ENCODE data around the gene TROAP. TPM values are rescaled to one million over a fixed set of nuclear protein-coding genes. Genes with fewer than 3 reads are reported as not detected.
"Not testable (repeated sequence)": the region's sequence is repeated elsewhere in the genome, so short reads cannot be mapped to it uniquely, and the experiment has no call there.

Gene TROAP
- 10.4 TPM for total RNA-seq
- polyA plus RNA-seq, result 0.48 TPM

GRCh38 chr12:49322708-49323523 is at the start of gene TROAP:
TROAP (plus strand) TSS chr12:49323255; CDS start chr12:49323609, 354 bp downstream.
- no peaks in the 10 kb centered on the region for H3K4me1 ChIP-seq (ENCODE audit: insufficient read depth)
- H3K36me3 ChIP-seq (ENCODE audit: insufficient read depth), result no peaks in the 10 kb centered on the region
- DNase-seq (ENCODE audit: extremely low spot score), result peak; percentile 99
- WGBS, result under 1% methylated on average over 65 of the region's 65 CpGs
- no peak within 1 kb of the TSS for H3K27ac ChIP-seq (ENCODE audit: low read depth)
- peak within 1 kb of the TSS; percentile 54 for H3K4me3 ChIP-seq (ENCODE audit: low read depth, low read length)

GRCh38 chr12:49273726-49274395 is 49.2 kb upstream of the TROAP start:
- DNase-seq (ENCODE audit: extremely low spot score), result no peak
- WGBS, result 93% methylated on average over 6 of the region's 6 CpGs

GRCh38 chr12:49274396-49275069 is 48.5 kb upstream of the TROAP start:
- WGBS, result 84% methylated on average over 7 of the region's 7 CpGs
- Histone ChIP-seq H3K4me3 (ENCODE audit: low read depth, low read length) (no peak overlapping the region), H3K36me3 (ENCODE audit: insufficient read depth) (peaks cover 7% of the 10 kb centered on the region), H3K27ac (ENCODE audit: low read depth) (no peak overlapping the region), H3K4me1 (ENCODE audit: insufficient read depth) (no peaks in the 10 kb centered on the region)
- DNase-seq (ENCODE audit: extremely low spot score), result no peak

More at GRCh38 chr12:49273726-49274395, 49.2 kb upstream of the TROAP start:
- H3K27ac ChIP-seq (ENCODE audit: low read depth), result no peak overlapping the region
- no peak overlapping the region for H3K4me3 ChIP-seq (ENCODE audit: low read depth, low read length)
- H3K36me3 ChIP-seq (ENCODE audit: insufficient read depth), result peaks cover 7% of the 10 kb centered on the region
- no peaks in the 10 kb centered on the region for H3K4me1 ChIP-seq (ENCODE audit: insufficient read depth)

GRCh38 chr12:49276304-49277290 is 46.5 kb upstream of the TROAP start:
- Histone ChIP-seq H3K27ac (ENCODE audit: low read depth) (no peak overlapping the region), H3K36me3 (ENCODE audit: insufficient read depth) (peaks cover 2% of the 10 kb centered on the region), H3K4me3 (ENCODE audit: low read depth, low read length) (no peak overlapping the region), H3K4me1 (ENCODE audit: insufficient read depth) (no peaks in the 10 kb centered on the region)
- WGBS, result 79% methylated on average over 13 of the region's 13 CpGs
- DNase-seq (ENCODE audit: extremely low spot score), result no peak

- no peaks in the 10 kb centered on the region for H3K4me1 ChIP-seq (ENCODE audit: insufficient read depth)
- peaks cover 2% of the 10 kb centered on the region for H3K36me3 ChIP-seq (ENCODE audit: insufficient read depth)
- no peak overlapping the region for H3K4me3 ChIP-seq (ENCODE audit: low read depth, low read length)
- H3K27ac ChIP-seq (ENCODE audit: low read depth), result no peak overlapping the region
- 92% methylated on average over 7 of the region's 7 CpGs for WGBS
- DNase-seq (ENCODE audit: extremely low spot score), result no peak
These were observed 45.6 kb upstream of the TROAP start for GRCh38 chr12:49277466-49277865.

GRCh38 chr12:49279706-49280159 is 43.3 kb upstream of the TROAP start:
- no peak for DNase-seq (ENCODE audit: extremely low spot score)
- 58% methylated on average over 7 of the region's 7 CpGs for WGBS
- H3K4me3 ChIP-seq (ENCODE audit: low read depth, low read length), result no peak overlapping the region
- H3K36me3 ChIP-seq (ENCODE audit: insufficient read depth), result no peaks in the 10 kb centered on the region
- no peaks in the 10 kb centered on the region for H3K4me1 ChIP-seq (ENCODE audit: insufficient read depth)
- no peak overlapping the region for H3K27ac ChIP-seq (ENCODE audit: low read depth)

- DNase-seq (ENCODE audit: extremely low spot score); H3K27ac ChIP-seq (ENCODE audit: low read depth); H3K36me3 ChIP-seq (ENCODE audit: insufficient read depth); H3K4me1 ChIP-seq (ENCODE audit: insufficient read depth); H3K4me3 ChIP-seq (ENCODE audit: low read depth, low read length): not testable (repeated sequence)
- WGBS, result 91% methylated on average over 6 of the region's 6 CpGs
These were observed 42.5 kb upstream of the TROAP start for GRCh38 chr12:49280545-49280944.

GRCh38 chr12:49282302-49282701 is 40.8 kb upstream of the TROAP start:
- 78% methylated on average over 5 of the region's 5 CpGs for WGBS

GRCh38 chr12:49282740-49283375 is 40.2 kb upstream of the TROAP start:
- not testable (repeated sequence) for H3K4me1 ChIP-seq (ENCODE audit: insufficient read depth); H3K36me3 ChIP-seq (ENCODE audit: insufficient read depth); H3K27ac ChIP-seq (ENCODE audit: low read depth); H3K4me3 ChIP-seq (ENCODE audit: low read depth, low read length); DNase-seq (ENCODE audit: extremely low spot score)
- WGBS, result 84% methylated on average over 2 of the region's 6 CpGs

More at GRCh38 chr12:49282302-49282701, 40.8 kb upstream of the TROAP start:
- no peaks in the 10 kb centered on the region for H3K36me3 ChIP-seq (ENCODE audit: insufficient read depth)
- H3K27ac ChIP-seq (ENCODE audit: low read depth), result no peak overlapping the region
- no peak overlapping the region for H3K4me3 ChIP-seq (ENCODE audit: low read depth, low read length)
- no peaks in the 10 kb centered on the region for H3K4me1 ChIP-seq (ENCODE audit: insufficient read depth)
- DNase-seq (ENCODE audit: extremely low spot score), result no peak

- no peak overlapping the region for H3K27ac ChIP-seq (ENCODE audit: low read depth)
- no peak overlapping the region for H3K4me3 ChIP-seq (ENCODE audit: low read depth, low read length)
- DNase-seq (ENCODE audit: extremely low spot score), result no peak
- no peaks in the 10 kb centered on the region for H3K36me3 ChIP-seq (ENCODE audit: insufficient read depth)
- H3K4me1 ChIP-seq (ENCODE audit: insufficient read depth), result no peaks in the 10 kb centered on the region
- 79% methylated on average over 24 of the region's 25 CpGs for WGBS
These were observed 39.3 kb upstream of the TROAP start for GRCh38 chr12:49283541-49284429.

- DNase-seq (ENCODE audit: extremely low spot score), result no peak
- H3K27ac ChIP-seq (ENCODE audit: low read depth), result no peak overlapping the region
- no peak overlapping the region for H3K4me3 ChIP-seq (ENCODE audit: low read depth, low read length)
- no peaks in the 10 kb centered on the region for H3K4me1 ChIP-seq (ENCODE audit: insufficient read depth)
- WGBS, result 86% methylated on average over 4 of the region's 4 CpGs
- H3K36me3 ChIP-seq (ENCODE audit: insufficient read depth), result no peaks in the 10 kb centered on the region
These were observed 38.4 kb upstream of the TROAP start for GRCh38 chr12:49284672-49285071.

GRCh38 chr12:49287876-49288275 is 35.2 kb upstream of the TROAP start:
- Histone ChIP-seq H3K27ac (ENCODE audit: low read depth) (no peak overlapping the region), H3K4me3 (ENCODE audit: low read depth, low read length) (no peak overlapping the region), H3K36me3 (ENCODE audit: insufficient read depth) (no peaks in the 10 kb centered on the region), H3K4me1 (ENCODE audit: insufficient read depth) (no peaks in the 10 kb centered on the region)
- WGBS, result 58% methylated on average over 6 of the region's 6 CpGs
- DNase-seq (ENCODE audit: extremely low spot score), result no peak
